Erythroblast (primary cell): ENCODE results near the gene PIM2.

Experiments used
- DNase-seq, 2 experiments: peaks; one replicate each; lab custom pipeline; 2025; lab: John Stamatoyannopoulos, UW
- GATA1 ChIP-seq: IDR thresholded peaks from 2 replicates; pipeline ENCODE4 v1.6.1; 2011; ENCODE audit warnings: low read depth, mild to moderate bottlenecking, control low read depth, low read length, moderate library complexity
- POLR2A ChIP-seq: IDR thresholded peaks from 2 replicates; pipeline ENCODE4 v1.6.1; 2011; ENCODE audit warnings: mild to moderate bottlenecking, low read length

The PIM2 gene

GRCh38 chrX:48918643-48919340 is at the start of gene PIM2:
Gene PIM2 (minus strand): TSS chrX:48919024. CDS start chrX:48918834, 190 bp downstream.
- peak; percentile 95 to 96 for DNase-seq
- TF ChIP-seq GATA1, result no peak
- TF ChIP-seq POLR2A, result peak; percentile 94

- TF ChIP-seq POLR2A (no peak), GATA1 (no peak)
- DNase-seq, result no peak
Observed at GRCh38 chrX:48968377-48968776, 49.6 kb upstream of the PIM2 start.

DNA sequence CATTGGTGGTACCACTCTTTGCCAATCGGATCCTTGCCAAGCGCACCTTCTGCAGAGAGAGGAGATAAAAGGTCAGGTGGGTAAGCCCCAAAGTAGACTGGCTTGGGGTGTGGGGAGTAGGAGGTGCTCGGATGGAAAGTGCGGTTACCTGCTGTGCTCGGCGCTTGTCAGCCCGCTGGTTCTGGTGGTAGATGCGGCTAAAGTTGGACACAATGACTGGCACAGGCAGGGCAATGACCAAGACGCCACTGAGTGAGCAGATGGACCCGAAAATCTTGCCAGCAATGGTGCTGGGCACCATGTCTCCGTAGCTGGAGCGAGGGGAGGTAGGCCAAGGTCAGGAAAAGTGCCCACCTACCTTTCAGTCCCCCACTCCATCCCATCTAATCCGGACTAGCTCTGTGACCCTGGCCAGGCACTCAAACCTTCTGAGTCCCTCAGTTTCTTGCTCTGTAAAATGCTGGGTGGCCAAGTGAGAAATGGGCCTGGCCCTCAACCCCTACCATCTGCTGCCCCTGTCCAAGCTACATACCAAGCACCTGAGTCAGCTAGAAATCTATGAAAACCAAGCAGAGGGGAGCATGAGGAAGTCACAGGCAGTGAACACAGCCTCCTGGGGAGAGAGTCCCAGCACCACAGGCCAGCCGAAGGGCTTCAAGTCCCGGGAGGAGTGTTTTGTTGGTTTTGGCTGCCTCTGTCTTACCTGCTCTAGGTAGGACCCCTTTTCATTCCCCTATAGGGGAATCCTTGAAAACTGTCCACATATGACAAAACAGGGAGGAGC is 48.2 kb upstream of the PIM2 start:
- no peak for TF ChIP-seq GATA1
- TF ChIP-seq POLR2A, result no peak
- DNase-seq, result no peak

GRCh38 chrX:48965959-48966358 is 47.1 kb upstream of the PIM2 start:
- no peak for DNase-seq
- TF ChIP-seq GATA1 (no peak), POLR2A (no peak)

GRCh38 chrX:48961585-48962091 is 42.8 kb upstream of the PIM2 start:
- TF ChIP-seq POLR2A (peak; percentile 74), GATA1 (peak; percentile 50)
- peak; percentile 93 to 96 for DNase-seq

DNA sequence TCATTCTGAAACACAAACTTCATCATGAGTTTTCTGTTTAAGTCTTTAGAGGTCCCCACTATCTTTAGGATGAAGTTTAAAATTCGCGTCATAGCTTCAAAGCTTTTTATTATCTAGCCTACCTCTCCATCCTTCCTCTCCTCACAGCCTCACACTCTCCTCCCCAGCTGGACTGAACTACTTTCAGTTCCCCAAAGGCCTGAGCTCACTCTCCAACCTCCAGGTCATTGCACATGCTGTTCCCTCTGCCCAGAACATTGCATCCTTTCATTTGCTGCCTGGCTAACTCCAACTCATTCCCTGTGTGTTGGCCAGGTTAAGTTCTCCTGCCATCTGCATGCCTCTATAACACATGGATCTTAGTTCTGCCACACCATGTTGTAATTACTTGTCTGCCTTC is 41.5 kb upstream of the PIM2 start:
- no peak for TF ChIP-seq POLR2A
- no peak for TF ChIP-seq GATA1
- peak in 1 of 2 experiments; percentile 38 for DNase-seq

DNA sequence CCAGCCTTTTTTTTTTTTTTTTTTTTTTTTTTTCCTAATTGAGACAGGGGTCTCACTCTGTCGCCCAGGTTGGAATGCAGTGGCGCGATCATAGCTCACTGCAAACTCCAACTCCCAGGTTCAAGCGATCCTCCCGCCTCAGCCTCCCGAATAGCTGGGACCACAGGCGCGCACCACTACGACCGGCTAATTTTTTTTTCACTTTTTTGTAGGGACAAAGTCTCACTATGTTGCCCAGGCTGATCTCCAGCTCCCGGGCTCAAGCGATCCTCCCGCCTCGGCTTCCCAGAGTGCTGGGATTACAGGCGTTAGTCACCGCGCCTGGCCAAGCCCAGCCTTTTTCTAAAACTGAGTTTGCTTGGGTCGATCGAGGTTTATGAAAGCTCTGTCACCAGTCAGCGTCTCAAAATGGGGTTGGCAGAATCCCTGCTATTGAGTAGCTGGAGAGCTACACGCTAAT is 39.8 kb upstream of the PIM2 start:
- TF ChIP-seq POLR2A (no peak), GATA1 (no peak)
- peak; percentile 52 to 74 for DNase-seq

DNA sequence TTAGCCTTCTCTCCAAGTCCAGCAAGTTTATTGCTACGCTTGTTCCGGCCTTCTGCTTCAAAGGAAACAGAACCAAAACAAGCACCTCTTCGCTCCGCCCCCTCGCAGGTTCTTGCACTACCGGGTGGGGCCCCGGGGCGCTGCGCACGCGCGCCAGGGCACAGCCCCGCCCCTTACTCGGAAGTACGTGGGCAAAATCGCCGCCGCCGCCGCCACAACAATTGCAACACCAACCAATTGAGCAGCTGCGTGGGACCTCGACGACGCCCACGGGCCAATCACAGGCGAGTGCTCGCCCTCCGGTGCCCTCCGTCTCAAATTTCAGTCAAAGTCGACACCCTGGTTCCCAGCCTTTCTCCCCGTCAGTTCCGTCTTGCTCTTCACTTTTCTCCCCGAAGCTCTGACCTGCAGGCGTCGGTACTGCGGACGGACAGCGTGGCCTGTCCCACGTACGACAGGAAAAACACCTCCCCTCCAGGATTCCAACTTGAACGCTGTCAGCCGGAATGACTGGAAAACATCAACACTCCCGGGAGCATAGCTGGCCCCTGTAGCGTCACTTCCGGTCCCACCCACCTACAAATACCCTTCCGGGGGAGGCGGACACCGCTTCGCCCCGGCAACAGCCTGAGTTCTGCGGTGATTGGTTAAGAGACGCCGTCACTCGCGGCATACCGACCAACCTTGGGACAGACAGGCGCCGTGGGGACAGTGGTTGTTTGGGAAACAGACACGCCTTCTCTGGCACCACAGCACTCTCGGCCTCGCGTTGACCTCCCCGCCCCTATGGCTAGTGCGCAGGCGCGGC is 39.2 kb upstream of the PIM2 start:
- no peak for TF ChIP-seq GATA1
- TF ChIP-seq POLR2A, result peak; percentile 80
- peak; percentile 98 for DNase-seq

- DNase-seq, result peak in 1 of 2 experiments; percentile 83
- no peak for TF ChIP-seq POLR2A
- TF ChIP-seq GATA1, result no peak
Observed at GRCh38 chrX:48957477-48957826, 38.6 kb upstream of the PIM2 start, which contains the start of gene OTUD5. Gene OTUD5 (minus strand): TSS chrX:48957607. CDS start chrX:48957570, 37 bp downstream.

- TF ChIP-seq POLR2A, result no peak
- TF ChIP-seq GATA1, result no peak
- peak; percentile 66 to 74 for DNase-seq
Observed at GRCh38 chrX:48956728-48957414, 38.0 kb upstream of the PIM2 start.

DNA sequence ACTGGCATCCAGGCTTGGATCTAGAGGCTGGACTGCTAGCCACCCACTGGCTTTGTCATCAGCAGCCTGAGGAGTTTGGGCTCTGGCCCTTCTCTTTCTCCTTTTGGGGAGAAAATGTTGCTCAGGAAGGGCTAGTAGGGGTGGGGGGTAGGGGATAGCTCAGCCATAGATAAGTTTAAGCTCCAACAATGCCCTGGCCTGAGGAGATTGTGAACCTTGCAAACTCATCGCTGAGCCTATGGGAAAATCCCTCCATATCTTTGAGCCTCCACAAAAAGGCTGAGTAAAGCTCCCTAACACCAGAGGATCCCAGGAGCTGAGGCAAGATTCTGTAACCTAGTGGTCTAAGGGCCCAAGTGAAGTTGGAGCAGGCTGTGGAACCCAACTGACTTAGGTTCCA is 29.8 kb upstream of the PIM2 start:
- DNase-seq, result no peak
- TF ChIP-seq POLR2A, result no peak
- TF ChIP-seq GATA1, result no peak

DNA sequence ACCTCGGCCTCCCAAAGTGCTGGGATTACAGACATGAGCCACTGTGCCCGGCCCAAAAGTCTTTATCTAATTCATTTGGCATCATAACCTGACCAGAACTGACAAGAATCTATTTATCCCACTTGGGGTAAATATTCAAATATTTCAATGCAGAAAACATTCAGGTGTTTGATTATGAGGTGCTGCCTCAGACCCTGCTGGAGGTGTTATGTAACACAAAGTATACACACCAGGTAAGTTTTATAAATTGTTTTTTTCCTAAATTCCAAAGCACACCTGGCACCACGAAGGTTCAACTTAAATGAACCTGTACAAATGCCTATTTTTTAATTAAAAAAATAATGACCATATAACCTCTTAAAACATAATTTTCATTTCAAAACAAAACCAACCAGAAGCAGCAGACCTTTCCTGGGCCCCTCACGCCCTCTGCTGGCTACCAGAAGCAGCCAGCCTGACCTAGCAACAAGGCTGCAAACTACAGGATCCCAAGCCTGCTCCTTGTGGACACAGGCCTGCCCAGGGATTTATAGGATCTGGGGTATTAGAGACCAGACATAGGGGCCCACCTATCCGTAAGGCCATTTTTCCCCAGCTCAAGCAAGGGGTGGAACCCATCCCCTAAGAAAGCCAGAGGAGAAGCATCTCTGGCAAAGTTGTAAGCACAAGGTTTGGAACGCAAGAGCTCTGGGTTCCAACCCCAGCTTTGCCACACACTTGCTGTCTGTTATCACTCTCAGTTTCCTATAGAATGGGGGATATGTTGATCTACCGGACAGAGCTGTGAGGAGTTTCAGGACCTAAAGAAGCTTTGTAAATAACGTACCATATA is 26.9 kb upstream of the PIM2 start:
- TF ChIP-seq GATA1 (no peak), POLR2A (no peak)
- peak; percentile 63 to 78 for DNase-seq
